AG09319 (cell line): ENCODE data around the gene PKP1.

Source experiments
- DNase-seq: peaks from one replicate; pipeline ENCODE4 v3.0.0-alpha.2; 2010; ENCODE audit warnings: low read depth; ENCODE audit errors: extremely low read depth
- TF ChIP-seq, protein P1 (sequence below): IDR thresholded peaks from 2 replicates; pipeline ENCODE4 v1.5.1; 2011; ENCODE audit warnings: low read depth, mild to moderate bottlenecking, inconsistent platforms, low read length, moderate library complexity

Gene PKP1

DNA sequence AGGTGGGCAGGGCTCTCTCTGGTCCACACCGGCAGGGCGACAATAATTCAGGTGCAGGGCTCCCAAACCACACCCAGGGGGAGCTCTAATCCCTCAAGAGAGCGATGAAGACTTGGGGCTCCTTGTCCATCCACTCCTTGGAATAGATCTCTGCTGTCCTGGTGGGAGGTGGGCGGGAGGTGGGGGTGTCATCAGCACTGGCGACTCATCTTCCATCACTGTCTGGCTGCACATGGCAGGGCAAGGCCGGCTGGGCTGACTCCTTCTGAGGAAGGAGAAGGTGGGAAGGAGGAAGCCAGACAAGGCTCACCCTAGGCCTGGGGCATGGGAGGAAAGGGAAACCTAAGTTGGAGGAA, 64.9 kb downstream of the PKP1 start:
- TF ChIP-seq, protein P1, sequence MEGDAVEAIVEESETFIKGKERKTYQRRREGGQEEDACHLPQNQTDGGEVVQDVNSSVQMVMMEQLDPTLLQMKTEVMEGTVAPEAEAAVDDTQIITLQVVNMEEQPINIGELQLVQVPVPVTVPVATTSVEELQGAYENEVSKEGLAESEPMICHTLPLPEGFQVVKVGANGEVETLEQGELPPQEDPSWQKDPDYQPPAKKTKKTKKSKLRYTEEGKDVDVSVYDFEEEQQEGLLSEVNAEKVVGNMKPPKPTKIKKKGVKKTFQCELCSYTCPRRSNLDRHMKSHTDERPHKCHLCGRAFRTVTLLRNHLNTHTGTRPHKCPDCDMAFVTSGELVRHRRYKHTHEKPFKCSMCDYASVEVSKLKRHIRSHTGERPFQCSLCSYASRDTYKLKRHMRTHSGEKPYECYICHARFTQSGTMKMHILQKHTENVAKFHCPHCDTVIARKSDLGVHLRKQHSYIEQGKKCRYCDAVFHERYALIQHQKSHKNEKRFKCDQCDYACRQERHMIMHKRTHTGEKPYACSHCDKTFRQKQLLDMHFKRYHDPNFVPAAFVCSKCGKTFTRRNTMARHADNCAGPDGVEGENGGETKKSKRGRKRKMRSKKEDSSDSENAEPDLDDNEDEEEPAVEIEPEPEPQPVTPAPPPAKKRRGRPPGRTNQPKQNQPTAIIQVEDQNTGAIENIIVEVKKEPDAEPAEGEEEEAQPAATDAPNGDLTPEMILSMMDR = peak; percentile 70
- no peak for DNase-seq

DNA sequence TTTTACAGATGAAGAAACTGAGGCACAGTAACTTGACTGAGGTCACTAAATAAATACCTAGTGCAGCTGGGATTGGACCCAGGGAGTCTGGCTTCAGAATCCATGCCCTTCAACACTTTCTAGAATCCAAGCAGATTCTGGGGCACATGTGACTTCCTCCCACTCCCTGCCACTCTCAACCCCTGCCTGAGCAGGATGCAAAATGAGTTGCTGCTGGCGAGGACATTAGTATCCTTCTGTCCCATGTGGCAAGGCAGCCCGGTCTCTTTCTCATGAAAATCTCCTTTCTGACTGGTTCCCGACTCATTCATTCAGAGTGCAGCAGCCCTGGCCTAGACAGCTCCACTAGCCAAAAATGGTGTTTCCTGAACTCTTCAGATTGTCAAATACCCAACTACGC, 65.8 kb downstream of the PKP1 start:
- TF ChIP-seq, protein P1 = no peak
- DNase-seq = no peak

DNA sequence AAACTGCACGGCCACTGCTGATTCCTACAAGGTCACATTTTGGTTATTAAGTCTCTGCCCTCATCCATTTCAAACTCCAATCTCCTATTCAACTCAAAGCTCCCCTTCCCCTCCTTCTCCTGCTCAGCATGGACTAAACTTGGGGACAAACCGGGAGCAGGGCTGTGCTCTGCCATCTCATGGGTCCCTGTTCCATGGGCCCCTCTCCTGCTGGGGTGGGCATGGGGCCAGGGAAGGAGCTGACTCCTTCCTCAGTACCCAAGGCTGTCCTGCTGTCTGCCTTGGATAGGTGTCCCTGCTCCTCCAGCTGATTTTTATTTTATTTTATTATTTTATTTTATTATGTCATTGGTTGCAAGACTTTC, 67.0 kb downstream of the PKP1 start:
- no peak for DNase-seq
- TF ChIP-seq, protein P1 = no peak

DNA sequence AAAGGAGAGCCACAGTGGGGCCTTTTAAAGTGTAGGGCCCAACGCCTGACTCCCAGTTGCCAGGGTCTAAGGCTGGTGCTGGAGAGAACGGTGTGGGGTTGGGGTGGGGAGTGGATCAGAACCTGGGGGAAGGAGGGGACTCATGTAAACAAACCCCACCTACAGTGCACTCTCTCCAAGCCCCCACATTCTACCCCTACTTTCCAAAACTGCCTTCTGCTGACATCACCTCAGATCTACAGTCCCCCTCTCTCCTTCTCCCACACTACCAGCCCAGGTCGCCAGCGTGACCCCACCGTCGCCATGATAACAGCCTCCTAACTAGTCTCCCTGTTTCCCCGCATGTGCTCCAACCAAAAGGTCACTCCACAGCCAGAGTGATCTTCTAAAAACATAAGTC, 67.6 kb downstream of the PKP1 start:
- TF ChIP-seq, protein P1 = no peak
- DNase-seq = no peak

DNA sequence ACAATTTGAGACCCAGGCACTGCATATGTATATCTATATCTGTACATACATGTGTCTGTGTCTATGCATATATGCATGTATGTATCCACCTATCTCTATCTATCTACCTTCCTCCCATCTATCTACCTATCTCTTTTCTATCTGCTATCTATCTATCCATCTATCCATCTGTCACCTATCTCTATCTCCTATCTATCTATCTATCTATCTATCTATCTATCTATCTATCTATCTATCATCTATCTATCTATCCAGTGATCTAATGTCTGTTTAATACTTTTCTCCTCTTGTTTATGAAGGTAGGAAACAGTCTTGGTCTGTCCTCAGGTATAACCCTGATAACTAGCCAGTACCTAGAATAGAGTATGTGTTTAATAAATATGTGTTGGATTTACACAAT, 68.3 kb downstream of the PKP1 start:
- TF ChIP-seq, protein P1 = no peak
- DNase-seq = no peak

DNA sequence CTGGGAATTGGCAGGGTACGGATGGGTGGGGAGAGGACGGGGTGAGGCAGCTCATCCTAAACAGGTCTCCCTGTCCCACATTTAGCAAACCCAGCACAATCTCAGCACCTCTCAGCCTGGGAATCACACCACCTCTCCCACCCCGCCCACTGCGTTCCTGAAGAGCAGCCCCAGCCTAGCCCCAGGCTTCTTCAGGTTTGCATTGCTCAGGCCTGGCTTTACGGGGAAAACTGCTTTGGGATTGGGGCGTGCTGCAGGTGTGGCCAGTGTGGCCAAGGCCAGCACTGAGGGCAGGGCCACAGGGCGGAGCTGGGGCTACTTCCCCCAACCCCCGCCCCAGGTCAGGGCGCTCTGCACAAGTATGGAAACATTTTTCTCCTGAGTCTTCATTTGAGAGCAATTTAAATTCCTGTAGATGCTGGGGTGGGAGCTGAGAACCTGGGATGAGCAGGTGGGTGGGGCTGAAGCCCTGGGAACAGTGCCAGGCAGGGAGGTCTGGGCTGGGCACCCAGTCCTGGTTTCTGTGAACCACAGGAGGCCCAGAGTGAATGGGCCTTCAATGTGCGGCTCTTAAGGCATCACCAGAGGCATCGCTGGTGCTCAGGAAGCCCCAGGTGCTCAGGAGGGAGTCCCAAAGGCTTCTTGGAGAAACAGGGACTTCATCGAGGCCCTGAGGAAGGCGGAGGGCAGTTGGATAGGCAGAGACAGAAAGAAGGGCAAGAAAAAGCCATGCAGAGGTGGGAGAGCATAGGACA, 70.1 kb downstream of the PKP1 start:
- no peak for DNase-seq
- TF ChIP-seq, protein P1 = no peak

DNA sequence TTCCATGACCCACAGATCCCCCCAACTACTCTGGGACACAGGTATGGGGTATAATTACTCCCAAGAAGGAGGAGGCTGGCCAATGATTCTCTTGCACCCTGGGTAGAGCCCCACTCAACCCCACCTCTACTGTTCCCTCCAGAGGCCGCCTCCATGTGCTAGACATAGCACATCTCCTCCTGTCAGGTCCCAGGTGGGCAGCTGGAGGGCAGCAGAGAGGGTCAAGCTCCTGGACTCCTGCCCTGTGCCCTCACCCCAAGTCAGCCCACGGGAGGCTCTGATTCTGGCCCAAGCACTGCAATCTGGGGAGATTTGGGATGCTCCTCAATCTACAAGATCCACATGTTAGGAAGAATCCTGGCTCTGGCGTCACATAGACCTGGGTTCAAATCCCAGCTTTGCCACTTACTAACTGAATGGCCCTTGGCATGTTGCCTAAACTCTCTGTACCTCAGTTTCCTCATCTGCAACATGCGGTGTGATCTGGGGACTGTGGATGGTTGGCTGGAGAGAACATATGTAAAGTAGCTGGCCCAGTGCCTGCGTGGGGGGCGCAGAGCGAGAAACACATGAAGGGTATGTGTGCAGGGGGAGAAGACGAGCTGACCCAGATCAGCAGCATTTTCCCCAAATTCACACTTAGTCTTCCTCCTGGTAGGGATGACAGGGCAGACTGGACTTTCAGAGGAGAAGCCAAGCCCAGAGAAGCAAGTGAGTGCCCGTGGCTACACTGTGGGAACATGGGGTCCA, 71.0 kb downstream of the PKP1 start:
- no peak for DNase-seq
- TF ChIP-seq, protein P1 = no peak
